Epithelial cell of proximal tubule (primary cell): ENCODE data around the gene NUP85. TPM values are rescaled to one million over a fixed set of nuclear protein-coding genes. Genes with fewer than 3 reads are reported as not detected.
"Not testable (repeated sequence)": the region's sequence is repeated elsewhere in the genome, so short reads cannot be mapped to it uniquely, and the experiment has no call there.

Experiments used
- DNase-seq: peaks from one replicate; pipeline ENCODE4 v3.0.0-alpha.2; 2011; ENCODE audit warnings: low read depth
- H3K4me3 ChIP-seq: 2 replicates; pipeline ENCODE4 v1.5.1; 2011; ENCODE audit warnings: low read depth, mild to moderate bottlenecking, low read length
- CTCF ChIP-seq: conservative IDR thresholded peaks from 2 replicates; pipeline ENCODE4 v1.5.1; 2012; ENCODE audit warnings: low read depth, mild to moderate bottlenecking, low read length
- total RNA-seq: library from RNA; depleted of rRNA; stranded (reverse); fragments of >200 nt; gene quantifications from 2 replicates; pipeline ENCODE4 v1.2.3, GENCODE V29; 2015

NUP85 gene
- total RNA-seq, 1 donor from 2014 or later: 43.2 TPM

GRCh38 chr17:75273977-75274708, 68.7 kb downstream of the NUP85 start:
- no peak for DNase-seq
- no peak overlapping the region for H3K4me3 ChIP-seq

GRCh38 chr17:75277664-75278071, 72.2 kb downstream of the NUP85 start:
- no peak overlapping the region for H3K4me3 ChIP-seq
- no peak for TF ChIP-seq CTCF
- DNase-seq: no peak

More at GRCh38 chr17:75273977-75274708, 68.7 kb downstream of the NUP85 start:
- no peak for TF ChIP-seq CTCF

GRCh38 chr17:75280189-75280588, 74.7 kb downstream of the NUP85 start:
- not testable (repeated sequence) for H3K4me3 ChIP-seq, DNase-seq

GRCh38 chr17:75285123-75285522, 79.6 kb downstream of the NUP85 start:
- no peak for DNase-seq
- no peak overlapping the region for H3K4me3 ChIP-seq
- TF ChIP-seq CTCF: no peak

Other genes starting within 250 kb of the NUP85 start
- 9.0 and 19.1 TPM in 2 replicates for gene HID1, start 232.9 kb upstream of the NUP85 start, total RNA-seq
- gene CDR2L, start 218.0 kb upstream of the NUP85 start, total RNA-seq: 38.9 and 64.4 TPM in 2 replicates
- 52.2 and 113 TPM in 2 replicates for gene MRPL58, start 193.0 kb upstream of the NUP85 start, total RNA-seq
- 232 and 360 TPM in 2 replicates for gene ATP5PD, start 158.7 kb upstream of the NUP85 start, total RNA-seq
- gene KCTD2, start 158.5 kb upstream of the NUP85 start, total RNA-seq: 15.8 and 19.2 TPM in 2 replicates
- 15.1 and 15.9 TPM in 2 replicates for gene SLC16A5, start 117.7 kb upstream of the NUP85 start, total RNA-seq
- gene ARMC7, start 95.7 kb upstream of the NUP85 start, total RNA-seq: 8.5 and 12.3 TPM in 2 replicates
- 139 and 140 TPM in 2 replicates for gene NT5C, start 73.9 kb upstream of the NUP85 start, total RNA-seq
- gene JPT1, start 51.2 kb upstream of the NUP85 start, total RNA-seq: 539 and 692 TPM in 2 replicates
- 130 and 166 TPM in 2 replicates for gene SUMO2, start 22.7 kb upstream of the NUP85 start, total RNA-seq
- gene GGA3, start 55.9 kb downstream of the NUP85 start, total RNA-seq: 15.3 and 19.5 TPM in 2 replicates
- 91.2 and 95.6 TPM in 2 replicates for gene MRPS7, start 56.2 kb downstream of the NUP85 start, total RNA-seq
- 19.1 and 26.5 TPM in 2 replicates for gene MIF4GD, start 65.6 kb downstream of the NUP85 start, total RNA-seq
- gene SLC25A19, start 83.8 kb downstream of the NUP85 start, total RNA-seq: 10.5 and 25.7 TPM in 2 replicates
- 77.5 and 82.8 TPM in 2 replicates for gene GRB2, start 200.0 kb downstream of the NUP85 start, total RNA-seq